GM21390 (cell line): ENCODE results near the gene NKAIN4.

ENCODE experiments used
- ATAC-seq: cut with Tn5 transposase; IDR thresholded peaks from one replicate; pipeline ENCODE4 v1.9.1; 2021; ENCODE audit not compliant: unreplicated experiment

NKAIN4 gene

DNA sequence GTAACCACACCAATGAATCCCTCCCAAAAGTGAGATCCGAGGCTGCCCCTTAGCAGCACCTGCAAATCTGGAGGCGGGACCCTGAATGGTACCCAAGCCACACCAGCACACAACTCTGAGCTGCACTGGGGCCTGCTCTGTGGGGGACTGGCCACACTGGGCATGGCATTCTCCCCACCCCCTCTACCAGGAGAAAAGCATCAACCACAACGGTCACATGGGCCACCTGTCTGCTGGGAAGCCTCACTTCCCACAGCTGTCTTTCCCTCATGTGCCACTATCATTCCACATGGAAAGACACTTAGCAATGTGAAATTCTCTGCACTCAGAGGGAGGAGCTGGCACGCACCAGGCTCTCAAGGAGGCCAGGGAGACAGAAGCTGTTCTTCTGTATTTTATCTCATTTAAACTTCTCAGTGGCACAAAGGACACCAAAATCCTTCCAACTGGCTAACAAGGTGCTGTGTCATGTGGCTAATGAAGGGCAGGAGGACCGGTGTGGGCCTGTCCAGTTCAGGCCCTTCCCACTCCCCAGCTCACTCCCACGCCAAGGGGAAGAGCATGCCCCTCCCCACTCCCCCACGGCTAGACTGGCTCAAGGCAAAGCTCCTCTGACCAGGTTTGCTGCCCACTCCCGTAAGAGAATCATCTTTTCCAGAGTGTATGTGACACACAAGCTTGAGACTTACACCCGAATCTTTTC lies 57.3 kb downstream of the NKAIN4 start:
- no peak for ATAC-seq

DNA sequence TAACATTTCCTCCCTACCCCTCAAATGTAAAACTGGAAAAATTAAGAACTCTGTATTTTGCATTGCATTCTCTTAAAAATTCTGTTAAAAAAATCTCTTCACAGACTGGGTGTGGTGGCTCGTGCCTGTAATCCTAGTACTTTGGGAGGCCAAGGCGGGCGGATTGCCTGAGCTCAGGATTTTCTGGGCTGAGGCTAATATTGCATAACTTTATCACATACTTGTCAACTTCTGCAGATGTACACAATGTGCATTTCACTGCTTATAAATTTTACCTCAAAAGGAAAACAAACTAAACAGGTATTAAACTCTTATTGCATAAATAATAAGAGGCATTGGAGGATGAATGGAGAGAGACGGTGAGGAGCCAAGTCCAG lies 59.5 kb downstream of the NKAIN4 start:
- ATAC-seq: no peak

DNA sequence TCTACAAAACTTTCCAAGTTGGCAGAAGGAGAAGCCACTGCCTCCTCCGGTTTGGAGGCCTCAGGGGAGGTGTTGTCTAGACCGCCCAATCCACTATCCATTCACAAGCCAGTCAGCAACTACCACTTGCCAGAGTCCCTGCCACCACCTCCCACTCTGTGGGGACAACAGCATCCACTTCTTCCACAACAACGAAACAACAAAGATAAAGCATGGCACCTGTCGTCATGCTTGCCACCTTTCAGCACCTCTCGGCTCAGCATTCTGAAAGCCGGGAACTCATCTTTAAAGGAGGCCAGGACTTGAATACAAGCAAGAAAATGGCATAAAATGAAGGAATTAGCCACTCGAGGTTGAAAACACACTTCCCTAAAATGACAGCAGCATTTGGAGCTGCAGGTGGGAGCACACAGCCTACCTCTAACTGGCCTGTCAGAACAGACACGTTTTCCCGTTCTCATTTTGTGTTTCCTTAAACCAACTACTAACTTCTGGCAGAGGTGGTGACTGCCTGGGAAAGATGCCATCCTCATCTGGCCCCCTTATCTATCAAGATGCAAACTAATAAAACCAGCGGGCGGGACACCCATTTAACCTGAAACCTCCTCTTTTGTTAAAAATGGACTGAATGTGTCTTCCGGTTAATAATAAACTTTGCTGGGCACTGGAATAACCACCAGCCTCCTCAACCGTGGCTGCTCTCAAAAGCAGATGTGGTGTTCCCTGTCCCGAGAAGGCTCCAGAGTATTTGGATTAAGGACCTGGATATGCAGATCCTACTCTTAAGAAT lies 60.1 kb downstream of the NKAIN4 start:
- ATAC-seq: no peak

DNA sequence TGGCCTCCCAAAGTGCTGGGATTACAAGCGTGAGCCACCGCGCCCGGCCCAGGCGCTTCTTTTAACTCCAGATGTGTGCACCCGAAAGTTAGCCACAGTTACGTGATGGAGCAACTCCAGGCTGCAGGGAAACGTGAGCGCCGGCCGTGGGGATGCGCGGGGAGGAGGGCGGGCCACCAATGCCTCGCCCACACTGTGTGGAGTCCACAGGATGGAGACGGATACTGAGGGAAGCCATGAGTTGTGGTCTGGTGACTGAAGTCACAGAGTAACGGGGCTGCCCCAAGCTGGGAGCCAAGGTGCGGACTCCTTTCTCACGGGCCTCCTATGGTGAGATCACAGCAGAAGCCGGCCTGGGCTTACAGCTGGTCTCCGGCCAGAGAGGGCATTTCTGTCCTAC lies 61.5 kb downstream of the NKAIN4 start:
- ATAC-seq: no peak

DNA sequence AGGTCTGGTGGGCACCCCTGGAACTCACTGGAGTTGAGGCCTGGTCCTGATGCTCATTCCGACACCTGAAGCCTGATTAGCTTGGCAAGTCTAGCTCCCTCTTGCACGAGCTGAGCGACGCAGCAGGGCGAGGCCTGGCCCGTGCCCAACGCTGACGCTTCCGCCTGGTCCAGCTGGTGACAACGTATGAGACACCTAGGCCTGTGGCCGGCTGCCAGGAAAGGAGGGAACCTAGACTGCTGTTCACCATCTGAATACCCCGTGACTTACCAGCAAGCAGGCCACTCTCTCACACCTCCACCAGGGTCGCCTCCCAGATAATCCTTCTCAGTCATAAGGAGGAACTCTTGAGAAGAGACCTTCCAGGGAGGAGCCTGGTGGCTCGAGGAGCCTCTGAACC lies 62.9 kb downstream of the NKAIN4 start:
- no peak for ATAC-seq

DNA sequence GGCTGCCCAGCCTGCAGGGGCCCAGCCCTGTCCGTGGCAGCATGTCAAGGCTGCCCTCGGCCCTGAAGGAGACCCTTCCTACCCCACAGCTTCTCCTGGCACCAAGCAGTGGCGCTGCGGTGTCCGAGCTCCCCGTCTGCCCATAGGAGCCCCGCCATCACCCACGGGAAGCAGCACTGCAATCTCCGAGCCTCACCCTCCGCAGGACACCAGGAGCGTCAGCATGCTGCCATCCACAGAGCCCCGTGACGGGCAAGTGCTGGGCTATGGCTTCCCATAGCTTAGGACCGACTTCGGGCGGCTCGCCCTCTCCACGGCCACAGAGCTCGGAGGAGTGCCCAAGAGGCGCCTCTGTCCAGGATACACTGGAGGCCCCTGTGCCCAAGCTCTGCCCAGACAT lies 63.4 kb downstream of the NKAIN4 start:
- no peak for ATAC-seq
